ENCODE data around the gene D2HGDH.
"Not testable (repeated sequence)": the region's sequence is repeated elsewhere in the genome, so short reads cannot be mapped to it uniquely, and the experiment has no call there.

D2HGDH gene

DNA sequence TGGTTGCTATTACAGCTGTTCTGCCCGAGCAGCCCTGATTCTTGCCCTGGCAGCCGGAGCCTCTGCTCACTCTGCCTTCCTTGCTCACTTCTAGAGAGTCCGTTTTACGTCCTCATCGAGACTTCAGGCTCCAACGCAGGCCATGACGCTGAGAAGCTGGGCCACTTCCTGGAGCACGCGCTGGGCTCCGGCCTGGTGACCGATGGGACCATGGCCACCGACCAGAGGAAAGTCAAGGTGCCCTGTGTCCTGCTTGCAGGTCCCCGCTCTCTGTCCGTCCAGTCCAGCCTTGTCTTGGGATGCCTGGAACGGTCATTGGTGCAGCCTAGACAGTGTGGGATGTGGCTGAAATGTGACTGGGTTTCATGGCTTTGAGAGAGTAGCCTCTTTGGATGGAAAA is 16.7 kb downstream of the D2HGDH start:
- no peak for DNase-seq

DNA sequence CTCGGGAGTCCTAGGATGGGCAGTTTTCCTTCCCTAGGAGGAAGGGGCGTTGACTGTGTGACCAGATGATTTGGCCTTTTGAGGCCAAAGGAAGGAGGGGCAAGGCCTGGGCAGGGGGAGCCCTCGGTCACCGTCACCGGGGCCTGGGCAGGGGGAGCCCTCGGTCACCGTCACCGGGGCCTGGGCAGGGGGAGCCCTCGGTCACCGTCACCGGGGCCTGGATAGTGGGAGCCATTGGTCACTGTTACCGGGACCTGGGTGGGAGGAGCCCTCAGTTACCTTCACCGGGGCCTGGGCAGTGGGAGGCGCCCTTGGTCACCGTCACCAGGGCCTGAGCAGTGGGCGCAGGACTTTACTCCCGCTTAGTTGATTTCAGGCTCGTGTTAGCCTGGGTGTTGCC is 17.3 kb downstream of the D2HGDH start:
- no peak for DNase-seq

DNA sequence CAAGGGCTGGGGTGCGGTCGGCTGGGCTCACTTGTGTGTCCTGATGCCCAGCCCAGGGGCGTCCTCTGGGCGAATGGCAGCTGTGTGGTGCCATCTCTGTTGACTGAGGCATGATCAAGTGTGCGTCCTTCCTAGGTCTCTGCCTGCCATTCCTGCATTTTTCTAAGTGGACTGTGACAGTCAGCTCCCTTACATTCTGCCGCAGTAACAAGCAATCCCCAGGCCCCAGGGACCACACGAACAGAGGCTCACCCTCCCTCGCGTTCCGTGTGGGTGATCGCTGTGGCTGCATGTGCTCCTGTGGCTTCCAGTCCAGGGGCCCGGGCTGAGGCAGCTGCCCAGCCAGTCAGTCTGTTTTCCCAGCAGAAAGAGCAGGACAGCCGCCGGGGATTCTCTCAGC is 17.8 kb downstream of the D2HGDH start:
- DNase-seq = no peak

DNA sequence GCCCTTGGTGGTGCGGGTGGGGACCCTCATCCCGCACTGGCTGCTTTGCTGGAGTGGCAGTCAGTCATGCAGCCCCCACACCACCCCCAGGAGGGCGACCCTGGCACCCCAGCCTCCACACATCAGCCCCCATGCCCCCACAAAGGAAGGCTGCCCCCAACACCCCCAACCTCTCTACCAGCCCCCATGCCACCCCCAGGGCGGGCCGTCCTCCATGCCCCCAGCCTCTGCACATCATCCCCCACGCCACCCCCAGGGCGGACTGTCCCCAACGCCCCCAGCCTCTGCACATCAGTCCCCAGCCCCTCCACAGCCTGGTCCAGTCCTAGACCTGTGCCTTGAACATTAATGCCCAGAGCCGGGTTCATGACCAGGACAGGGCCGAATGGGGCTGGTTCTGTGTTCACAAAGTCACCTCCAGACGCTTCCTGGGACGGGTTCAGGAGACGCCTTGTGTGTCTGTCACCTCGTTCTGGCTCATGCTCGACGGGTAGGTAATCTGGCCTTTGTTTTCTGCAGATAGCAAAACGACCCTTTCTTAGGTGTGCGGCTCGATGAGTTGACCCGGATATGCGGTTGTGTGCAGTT is 18.4 kb downstream of the D2HGDH start:
- DNase-seq = no peak

DNA sequence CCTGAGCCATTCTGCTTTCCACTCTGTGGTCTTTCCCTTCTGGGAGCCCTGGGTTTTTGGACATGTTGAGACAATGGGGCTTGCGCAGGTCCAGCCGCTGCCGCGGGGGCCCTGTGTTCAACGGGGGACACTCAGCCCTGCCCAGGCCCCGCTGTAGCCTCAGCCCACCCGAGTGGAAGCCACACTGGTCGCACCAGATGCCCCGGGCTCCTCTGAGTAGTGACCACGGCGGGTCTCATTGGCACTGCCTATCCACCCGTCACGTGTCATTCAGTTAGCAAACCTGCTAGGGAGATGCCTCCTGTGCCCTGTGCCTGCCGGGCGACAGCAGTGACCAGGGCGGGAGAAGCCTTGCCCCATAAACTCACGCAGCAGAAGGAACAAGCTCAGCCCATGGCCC is 19.1 kb downstream of the D2HGDH start:
- DNase-seq = no peak

DNA sequence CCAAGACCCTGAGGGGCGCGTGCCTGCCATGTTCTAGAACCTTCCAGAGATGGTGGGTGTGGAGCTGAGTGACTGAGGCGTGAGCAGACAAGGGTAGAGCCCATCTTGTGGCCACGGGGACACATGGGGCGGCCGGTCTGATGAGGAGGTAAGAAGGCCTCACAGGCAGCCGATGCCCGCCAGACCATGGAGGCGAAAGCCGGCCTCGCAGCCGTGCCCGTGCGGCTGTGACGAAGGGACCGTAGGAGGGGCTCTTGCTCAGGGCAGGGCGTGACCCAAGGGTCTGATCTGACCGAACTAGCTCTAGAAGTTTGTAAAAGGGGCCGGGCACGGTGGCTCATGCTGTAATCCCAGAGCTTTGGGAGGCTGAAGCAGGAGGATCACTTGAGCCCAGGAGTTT is 19.6 kb downstream of the D2HGDH start:
- DNase-seq = no peak

DNA sequence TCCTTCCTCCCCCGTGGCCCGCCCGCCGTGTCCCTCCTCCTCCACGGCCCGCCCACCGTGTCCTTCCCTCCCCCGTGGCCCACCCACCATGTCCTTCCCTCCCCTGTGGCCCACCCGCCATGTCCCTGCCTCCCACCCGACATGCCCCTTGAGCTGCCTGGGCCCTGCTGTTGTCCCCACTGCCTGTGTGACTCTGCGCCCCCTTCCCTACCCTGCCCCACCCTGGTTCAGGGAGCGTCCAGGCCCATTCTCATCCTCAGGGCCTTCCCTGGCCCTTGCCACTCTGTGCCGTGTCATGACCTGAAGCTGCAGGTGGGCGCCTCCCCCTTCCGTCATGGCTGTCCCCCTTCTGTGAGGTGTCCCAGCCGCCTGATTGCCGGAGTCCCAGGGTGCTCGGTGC is 20.7 kb downstream of the D2HGDH start:
- no peak for DNase-seq

DNA sequence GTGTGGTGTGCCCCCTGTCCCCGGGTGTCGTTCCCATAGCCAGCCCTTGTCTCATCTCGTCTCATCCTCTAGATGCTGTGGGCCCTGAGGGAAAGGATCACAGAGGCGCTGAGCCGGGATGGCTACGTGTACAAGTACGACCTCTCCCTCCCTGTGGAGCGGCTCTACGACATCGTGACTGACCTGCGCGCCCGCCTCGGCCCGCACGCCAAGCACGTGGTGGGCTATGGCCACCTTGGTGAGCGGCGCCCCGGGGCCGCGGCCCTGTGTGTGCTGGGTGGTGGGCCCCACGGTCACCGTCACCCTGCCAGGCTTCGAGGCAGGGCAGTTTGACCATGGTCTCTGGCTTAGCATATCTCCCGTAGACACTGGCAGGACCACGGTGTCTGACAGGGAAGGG is 21.3 kb downstream of the D2HGDH start:
- DNase-seq = no peak

DNA sequence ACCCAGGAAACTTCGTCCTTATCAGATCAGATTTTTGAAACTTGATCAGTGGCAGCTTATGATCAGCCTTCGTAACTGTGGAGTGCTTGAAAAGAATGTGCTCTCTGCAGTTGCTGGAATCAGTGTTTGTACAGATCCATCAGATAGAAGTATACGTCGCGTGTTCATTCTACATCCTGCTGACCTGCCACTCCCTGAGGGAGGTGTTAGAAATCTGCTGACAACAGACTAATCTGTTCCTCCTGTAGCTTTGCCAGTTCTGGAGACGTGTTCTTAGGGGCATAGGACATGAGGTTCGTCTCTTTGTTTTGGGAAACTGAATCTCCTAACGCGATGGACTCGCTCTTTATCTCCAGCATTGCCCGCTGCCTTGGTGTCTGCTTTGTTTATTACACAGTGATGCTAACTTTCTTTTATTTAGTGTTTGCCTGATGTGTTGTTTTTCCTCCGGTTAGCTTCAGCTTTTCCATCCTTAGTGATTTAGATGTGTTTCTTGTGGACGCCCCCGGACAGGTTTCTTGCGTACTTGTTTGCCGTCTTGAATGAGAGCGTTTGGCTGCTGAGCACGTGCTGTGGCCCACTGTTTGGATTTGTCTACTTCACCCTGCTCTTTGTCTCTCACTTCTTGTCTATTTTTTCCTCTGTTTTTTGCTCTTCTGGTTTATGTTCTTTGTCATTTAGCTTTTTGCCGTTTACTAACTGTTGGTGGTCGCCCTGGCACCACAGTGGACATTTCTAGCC is 24.8 kb downstream of the D2HGDH start:
- DNase-seq = no peak

DNA sequence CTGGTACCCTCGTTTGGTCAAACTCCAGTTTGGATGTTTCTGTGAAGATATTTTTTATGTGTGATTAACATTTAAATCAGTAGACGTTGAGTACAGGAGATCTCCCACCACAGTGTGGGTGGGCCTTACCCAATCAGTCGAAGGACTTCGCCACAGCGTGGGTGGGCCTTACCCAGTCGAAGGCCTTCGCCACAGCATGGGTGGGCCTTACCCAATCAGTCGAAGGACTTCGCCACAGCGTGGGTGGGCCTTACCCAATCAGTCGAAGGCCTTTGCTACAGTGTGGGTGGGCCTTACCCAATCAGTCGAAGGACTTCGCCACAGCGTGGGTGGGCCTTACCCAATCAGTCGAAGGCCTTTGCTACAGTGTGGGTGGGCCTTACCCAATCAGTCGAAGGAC is 25.5 kb downstream of the D2HGDH start:
- not testable (repeated sequence) for DNase-seq

DNA sequence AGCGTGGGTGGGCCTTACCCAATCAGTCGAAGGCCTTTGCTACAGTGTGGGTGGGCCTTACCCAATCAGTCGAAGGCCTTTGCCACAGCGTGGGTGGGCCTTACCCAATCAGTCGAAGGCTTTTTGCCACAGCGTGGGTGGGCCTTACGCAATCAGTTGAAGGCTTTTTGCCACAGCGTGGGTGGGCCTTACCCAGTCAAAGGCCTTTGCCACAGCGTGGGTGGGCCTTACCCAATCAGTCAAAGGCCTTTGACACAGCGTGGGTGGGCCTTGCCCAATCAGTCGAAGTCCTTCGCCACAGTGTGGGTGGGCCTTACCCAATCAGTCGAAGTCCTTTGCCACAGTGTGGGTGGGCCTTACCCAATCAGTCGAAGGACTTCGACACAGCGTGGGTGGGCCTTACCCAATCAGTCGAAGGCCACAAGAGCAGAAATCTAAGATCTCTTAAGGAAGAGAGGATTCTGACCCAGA is 25.9 kb downstream of the D2HGDH start:
- no peak for DNase-seq

DNA sequence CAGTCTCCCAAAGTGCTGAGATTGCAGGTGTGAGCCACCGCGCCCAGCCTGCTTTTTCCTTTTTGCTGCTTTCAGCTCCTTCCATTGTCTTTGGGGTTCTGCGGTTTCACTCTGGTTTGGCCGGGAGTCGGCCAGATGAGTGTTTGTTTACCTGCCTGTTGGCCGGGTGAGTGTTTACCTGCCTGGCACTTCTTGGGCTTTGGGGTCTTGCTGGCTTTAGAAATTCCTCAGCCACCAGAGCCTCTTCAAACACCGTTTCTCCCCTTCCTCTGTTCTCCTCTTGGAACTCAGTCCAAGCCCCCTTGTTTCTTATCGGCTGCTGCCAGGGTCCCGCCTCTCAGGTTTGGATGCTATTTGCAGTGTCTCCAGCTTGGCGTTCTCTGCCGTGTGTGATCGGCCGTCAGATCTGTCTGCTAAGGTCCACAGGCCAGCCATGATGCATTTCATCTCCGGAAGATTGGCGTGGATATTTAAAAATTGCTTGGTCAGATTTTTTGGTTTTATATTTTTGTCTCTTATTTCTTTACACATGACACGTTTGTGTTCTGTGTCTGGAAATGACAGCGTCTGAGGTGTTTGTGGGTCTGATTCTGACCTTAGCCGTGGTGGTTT is 28.0 kb downstream of the D2HGDH start:
- DNase-seq = no peak

DNA sequence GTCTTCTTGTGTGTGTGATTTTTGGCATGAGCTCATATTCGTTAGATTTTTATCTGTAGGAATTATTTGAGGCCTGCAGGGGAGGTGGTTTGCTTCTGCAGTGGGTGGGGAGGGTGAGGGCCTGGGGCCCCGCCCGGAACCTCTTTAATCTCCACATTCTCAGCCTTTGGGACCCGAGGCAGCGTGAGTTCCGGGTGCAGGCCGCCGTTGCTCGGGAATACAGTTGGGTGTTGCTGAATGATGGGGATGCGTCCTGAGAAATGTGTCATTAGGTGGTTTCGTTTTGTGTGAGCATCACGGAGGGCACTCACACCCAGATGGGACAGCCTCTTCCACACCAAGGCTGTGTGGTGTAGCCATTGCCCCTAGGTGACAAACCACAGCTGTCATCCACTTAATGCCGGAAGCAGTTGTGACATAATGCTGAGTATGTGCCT is 28.5 kb downstream of the D2HGDH start:
- DNase-seq = no peak

DNA sequence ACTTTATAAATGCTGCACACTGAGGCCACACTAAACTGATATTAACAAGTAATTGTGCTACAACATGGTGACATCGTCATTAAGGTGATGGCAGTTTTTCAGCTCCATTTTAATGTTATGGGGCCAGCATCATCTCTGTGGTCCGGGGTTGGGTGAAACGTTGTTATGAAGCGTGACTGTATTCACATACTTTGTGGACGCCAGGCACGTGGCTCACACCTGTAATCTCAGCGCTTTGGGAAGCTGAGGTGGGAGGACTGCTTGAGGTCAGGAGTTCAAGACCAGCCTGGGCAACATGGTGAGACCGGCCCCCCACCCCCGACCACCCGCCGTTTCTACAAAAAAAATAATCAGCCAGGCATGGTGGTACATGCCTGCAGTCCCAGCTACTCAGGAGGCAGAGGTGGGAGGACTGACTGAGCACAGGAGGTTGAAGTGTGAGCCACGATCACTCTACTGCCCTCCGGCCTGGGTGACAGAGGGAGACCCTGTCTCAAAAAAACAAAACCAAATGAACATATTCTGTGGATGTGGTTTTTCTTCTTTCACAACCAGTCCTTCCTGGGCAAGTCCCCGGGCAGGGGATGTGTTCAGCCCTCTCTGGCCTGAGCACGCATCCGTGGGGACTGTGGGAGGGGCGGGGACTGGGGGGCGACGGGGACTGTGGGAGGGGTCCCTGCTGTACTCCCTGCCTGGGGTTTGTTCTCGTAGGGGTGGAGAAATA is 29.3 kb downstream of the D2HGDH start:
- no peak for DNase-seq

DNA sequence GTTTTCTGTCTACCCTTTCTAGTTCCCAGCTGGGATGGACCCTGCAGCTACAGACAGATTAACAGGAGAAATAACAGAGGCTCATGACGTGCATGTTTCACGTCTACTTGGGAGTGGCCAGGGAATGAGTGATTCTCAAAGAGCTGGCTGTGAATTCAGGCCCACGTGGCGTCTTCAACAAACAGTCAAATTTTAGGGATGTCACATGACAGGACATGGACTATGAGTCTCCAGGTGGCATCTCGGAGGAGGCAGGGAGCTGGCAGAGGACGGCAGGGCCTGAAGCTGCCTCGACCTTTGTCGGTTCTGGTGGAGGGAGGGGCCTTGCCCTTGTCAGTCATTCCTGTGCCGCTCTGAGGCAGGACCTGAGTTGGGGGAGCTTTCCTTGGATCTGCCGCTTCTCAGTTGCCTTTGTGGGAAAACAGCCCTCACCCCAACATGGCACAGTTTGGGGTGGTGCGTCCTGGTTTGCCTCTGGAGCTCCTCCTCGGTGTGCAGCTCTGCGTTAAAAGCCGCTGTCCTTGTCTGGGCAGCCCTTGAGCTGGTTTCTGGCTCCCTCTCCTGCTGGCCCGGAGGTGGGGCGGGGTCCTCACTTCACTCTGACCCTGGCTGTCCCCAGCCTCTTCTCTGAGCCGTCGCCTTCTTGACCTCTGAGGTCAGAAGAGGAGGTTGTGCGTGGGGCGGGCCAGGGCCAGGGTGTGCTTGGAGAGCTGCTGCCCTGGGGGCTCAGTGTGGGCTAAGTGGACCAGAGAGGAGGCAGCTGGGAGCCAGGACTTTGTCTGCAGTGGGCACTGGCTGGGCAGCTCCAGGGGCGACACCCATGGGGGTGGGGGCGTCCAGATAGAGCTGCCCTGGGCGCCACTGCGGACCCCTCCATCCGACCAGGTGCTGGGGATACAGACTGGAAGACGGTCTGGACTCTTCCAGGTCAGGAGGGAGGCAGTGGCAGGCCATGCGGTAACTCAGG is 30.1 kb downstream of the D2HGDH start:
- no peak for DNase-seq

DNA sequence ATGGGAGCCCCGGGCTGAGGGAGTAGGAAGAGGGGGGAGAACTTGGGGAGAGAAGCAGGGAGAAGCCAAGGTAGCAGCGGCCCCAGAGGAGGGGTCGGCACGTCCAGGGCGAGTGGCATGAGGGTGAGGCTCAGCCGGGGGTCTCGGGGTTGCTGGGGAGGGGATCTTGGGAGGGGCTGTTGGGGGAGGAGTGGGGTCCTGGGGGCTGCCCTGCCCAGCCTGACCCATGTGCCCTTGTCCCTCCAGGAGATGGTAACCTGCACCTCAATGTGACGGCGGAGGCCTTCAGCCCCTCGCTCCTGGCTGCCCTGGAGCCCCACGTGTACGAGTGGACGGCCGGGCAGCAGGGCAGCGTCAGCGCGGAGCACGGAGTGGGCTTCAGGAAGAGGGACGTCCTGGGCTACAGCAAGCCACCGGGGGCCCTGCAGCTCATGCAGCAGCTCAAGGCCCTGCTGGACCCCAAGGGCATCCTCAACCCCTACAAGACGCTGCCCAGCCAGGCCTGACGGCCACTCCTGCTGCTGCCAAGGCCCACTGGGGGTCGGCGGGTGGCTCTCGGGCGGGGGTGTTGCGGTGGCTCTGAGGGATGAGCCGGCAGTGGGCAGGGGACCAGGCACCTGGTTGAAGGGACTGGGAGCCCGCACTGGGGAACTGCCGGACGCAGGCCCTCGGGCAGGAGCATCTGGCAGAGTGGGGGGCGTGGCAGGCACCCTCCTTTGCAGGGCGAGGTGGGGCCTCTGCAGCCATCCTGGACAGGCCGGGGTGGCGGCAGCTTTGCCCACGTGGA is 33.2 kb downstream of the D2HGDH start:
- DNase-seq = no peak

DNA sequence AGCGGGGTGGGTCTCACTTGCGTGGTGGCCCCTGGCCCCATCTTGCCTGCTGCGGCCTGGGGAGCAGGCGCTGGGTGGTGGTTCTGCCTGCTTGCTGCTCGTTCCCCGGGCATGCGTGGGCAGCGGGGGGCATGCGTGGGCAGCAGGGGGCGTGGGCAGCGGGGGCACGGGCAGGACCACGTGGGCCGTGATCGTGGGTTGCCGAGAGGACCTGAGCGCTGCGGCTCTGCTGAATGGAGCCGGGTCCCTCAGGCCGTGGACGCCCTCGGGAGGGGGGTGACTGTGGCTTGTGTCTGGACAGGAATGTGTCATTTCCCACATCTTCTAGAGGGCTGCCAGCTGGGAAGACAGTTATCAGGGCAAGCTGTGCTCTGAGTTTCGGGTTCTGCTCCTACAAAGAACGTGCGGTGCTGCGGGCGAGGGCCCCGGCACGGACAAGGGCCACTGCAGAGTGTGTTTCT is 33.9 kb downstream of the D2HGDH start:
- DNase-seq = no peak

DNA sequence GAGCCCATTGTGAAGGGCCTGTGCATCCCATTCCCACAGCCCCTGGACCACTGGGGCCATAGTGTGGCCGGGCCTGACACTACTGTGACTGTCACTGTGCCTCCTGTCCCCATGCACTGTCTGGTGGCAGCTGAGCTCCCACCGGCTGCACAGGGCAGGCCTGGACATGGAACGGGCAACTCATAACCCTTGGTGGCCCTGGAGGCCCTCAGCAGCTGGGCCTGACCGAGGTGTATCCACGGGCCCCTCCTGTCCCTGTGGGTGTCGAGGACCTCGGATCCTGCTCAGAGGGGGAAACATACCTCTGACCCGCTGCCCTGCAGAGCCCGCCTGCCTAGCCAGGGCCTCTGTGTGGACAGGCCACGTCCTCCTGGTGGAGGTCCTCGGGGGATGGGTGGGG is 34.4 kb downstream of the D2HGDH start:
- DNase-seq = no peak

DNA sequence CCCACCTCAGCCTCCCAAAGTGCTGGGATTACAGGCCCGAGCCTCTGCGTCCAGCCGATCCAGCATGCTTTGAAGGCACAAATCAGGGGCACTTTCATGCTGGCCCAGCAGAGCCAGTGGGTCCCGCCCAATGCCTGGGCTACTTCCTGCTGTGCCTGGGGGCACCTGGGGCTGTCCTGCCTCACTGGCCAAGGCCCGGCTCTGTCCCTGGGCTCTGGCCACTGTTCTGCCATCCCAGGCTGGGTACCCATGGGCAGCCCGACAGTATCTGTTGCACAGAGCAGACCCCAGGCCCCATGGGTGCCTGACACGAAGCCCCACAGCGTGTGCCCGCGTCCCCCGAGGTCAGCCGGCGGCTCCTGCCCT is 35.4 kb downstream of the D2HGDH start:
- no peak for DNase-seq

DNA sequence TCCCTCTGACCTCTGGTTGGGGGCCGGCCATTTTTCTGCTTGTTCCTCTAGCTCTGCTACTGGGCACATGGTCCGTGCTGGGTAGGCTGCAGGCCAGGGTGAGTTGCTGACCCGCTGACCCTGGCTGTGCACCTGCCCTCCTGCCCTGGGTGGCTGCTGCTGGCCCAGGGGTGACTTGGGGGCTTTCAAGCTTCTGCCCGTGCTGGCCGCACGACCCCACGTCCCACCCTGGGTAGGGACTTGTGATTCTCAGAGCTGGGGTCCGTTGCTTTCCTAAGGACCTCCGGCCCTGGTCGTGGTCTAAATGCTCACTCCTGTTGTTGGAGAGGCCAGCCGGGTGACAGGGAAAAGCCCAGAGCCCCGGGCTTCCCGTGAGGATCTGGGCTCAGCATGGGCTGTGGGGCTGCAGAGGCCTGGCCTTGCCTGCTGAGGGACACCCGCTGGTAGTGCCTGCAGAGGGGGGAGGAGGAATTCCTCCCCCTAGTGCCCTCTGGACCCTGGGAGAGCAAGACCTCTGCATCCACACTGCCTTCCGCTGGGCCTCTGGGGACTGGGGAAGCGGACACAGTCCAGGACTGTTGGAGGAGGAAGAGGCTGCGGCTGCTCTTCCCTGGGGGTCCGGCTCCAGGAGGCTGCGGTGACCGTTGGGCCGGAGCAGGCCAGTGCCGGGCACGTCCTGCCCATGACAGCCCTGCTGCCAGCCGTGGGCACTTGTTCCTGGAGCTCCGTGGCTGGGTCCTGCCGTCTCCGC is 35.9 kb downstream of the D2HGDH start:
- no peak for DNase-seq

DNA sequence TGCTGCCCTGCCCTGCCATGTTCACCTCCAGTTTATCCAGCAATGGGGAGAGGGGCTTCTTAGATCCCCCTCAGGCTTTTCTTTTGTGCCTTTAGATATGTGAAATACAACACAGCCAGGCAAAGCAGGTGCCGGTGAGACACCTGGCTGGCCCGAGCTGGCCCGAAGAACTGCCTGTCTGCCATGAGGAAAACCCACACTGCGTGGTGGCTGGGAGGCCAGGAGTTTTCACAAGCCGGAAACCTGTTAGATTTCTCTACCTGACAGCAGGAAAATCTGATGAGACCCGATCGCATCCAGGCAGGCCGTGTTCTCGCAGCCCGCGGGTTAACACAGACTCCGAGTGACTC is 36.5 kb downstream of the D2HGDH start:
- no peak for DNase-seq

Measured in activated CD4-positive, CD25-positive, alpha-beta regulatory T cell (primary cell).